ENCODE results near the gene PCLAF.

DNA sequence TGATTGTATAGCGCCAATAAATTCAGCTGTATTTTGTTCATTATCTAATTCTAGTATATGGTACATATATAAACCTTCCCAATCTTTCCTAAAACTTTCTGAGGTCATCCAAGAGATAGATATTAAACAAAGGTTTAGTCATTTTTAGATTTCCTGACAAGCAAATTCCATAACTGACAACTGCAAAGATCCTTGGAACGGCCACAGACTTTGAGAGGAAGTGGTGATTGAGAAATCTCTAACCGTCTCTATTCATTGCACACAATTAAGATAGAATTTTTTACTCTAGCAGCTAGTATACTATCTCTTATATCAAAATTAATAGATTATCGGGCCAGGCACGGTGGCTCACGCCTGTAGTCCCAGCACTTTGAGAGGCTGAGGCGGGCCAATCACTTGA, 30.0 kb downstream of the PCLAF start:
- TF ChIP-seq, protein P1, sequence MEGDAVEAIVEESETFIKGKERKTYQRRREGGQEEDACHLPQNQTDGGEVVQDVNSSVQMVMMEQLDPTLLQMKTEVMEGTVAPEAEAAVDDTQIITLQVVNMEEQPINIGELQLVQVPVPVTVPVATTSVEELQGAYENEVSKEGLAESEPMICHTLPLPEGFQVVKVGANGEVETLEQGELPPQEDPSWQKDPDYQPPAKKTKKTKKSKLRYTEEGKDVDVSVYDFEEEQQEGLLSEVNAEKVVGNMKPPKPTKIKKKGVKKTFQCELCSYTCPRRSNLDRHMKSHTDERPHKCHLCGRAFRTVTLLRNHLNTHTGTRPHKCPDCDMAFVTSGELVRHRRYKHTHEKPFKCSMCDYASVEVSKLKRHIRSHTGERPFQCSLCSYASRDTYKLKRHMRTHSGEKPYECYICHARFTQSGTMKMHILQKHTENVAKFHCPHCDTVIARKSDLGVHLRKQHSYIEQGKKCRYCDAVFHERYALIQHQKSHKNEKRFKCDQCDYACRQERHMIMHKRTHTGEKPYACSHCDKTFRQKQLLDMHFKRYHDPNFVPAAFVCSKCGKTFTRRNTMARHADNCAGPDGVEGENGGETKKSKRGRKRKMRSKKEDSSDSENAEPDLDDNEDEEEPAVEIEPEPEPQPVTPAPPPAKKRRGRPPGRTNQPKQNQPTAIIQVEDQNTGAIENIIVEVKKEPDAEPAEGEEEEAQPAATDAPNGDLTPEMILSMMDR (IDR thresholded peaks at IDR 0.05; ENCODE audit: low read depth, low read length, poor library complexity, severe bottlenecking): no peak
- TF ChIP-seq EZH2phosphoT487 (IDR thresholded peaks at IDR 0.05; ENCODE audit: borderline replicate concordance, low read length): no peak
